ENCODE data around the gene RAPH1.
A peak's percentile ranks its signal among the peaks of the same experiment; 100 is the strongest.

The RAPH1 gene

GRCh38 chr2:203535078-203535783 is at the start of gene RAPH1:
RAPH1 (minus strand) TSS chr2:203535301; CDS start chr2:203495353, 39,948 bp downstream.
- H3K27ac Mint-ChIP-seq, result peak within 1 kb of the TSS; percentile 67
- H3K9me3 Mint-ChIP-seq, result peaks cover 12 to 20% of the 10 kb centered on the region in 2 donors
- peak; percentile 72 to 78 for ATAC-seq (replicated peaks)
- H3K27me3 Mint-ChIP-seq, result peaks cover 69 to 71% of the 10 kb centered on the region in 2 donors
- DNase-seq, result peak; percentile 22
- H3K36me3 Mint-ChIP-seq, result peaks cover 0 to 6% of the 10 kb centered on the region in 2 donors
- H3K4me3 Mint-ChIP-seq, result peak within 1 kb of the TSS; percentile 90 to 92
- peaks cover 11 to 23% of the 10 kb centered on the region in 2 donors for H3K4me1 Mint-ChIP-seq

GRCh38 chr2:203584784-203585183 is 49.7 kb upstream of the RAPH1 start:
- H3K4me1 Mint-ChIP-seq, result peaks cover 13 to 17% of the 10 kb centered on the region in 2 donors
- peak; percentile 53 to 55 for ATAC-seq (replicated peaks)
- H3K36me3 Mint-ChIP-seq, result no peaks in the 10 kb centered on the region
- H3K9me3 Mint-ChIP-seq, result peaks cover 0 to 1% of the 10 kb centered on the region in 2 donors
- no peak for DNase-seq
- peaks cover 51 to 53% of the 10 kb centered on the region in 2 donors for H3K27me3 Mint-ChIP-seq
- no peak overlapping the region for H3K4me3 Mint-ChIP-seq
- H3K27ac Mint-ChIP-seq, result no peak overlapping the region

- DNase-seq (peak; percentile 64), ATAC-seq (replicated peaks) (peak; percentile 86 to 87)
- H3K27me3 Mint-ChIP-seq, result peaks cover 54 to 55% of the 10 kb centered on the region in 2 donors
- peaks cover 0 to 1% of the 10 kb centered on the region in 2 donors for H3K9me3 Mint-ChIP-seq
- no peaks in the 10 kb centered on the region for H3K36me3 Mint-ChIP-seq
- H3K4me3 Mint-ChIP-seq, result no peak overlapping the region
- peaks cover 17% of the 10 kb centered on the region in 2 donors for H3K4me1 Mint-ChIP-seq
- peak overlapping the region; percentile 42 for H3K27ac Mint-ChIP-seq
Measured at GRCh38 chr2:203583701-203584100, 48.6 kb upstream of the RAPH1 start.

GRCh38 chr2:203583084-203583695 is 48.1 kb upstream of the RAPH1 start:
- Mint-ChIP-seq H3K4me3 (no peak overlapping the region), H3K4me1 (peaks cover 17% of the 10 kb centered on the region in 2 donors), H3K27me3 (peaks cover 53% of the 10 kb centered on the region in 2 donors), H3K36me3 (no peaks in the 10 kb centered on the region), H3K27ac (peak overlapping the region; percentile 42), H3K9me3 (peaks cover 0 to 1% of the 10 kb centered on the region in 2 donors)
- ATAC-seq (replicated peaks) (no peak), DNase-seq (no peak)

GRCh38 chr2:203582468-203582867 is 47.4 kb upstream of the RAPH1 start:
- H3K36me3 Mint-ChIP-seq, result no peaks in the 10 kb centered on the region
- no peak for DNase-seq

GRCh38 chr2:203580844-203581243 is 45.7 kb upstream of the RAPH1 start:
- no peak for ATAC-seq (replicated peaks)
- DNase-seq, result no peak
- no peak overlapping the region for H3K4me3 Mint-ChIP-seq
- H3K27me3 Mint-ChIP-seq, result peaks cover 36 to 38% of the 10 kb centered on the region in 2 donors
- H3K4me1 Mint-ChIP-seq, result peaks cover 16 to 17% of the 10 kb centered on the region in 2 donors
- H3K36me3 Mint-ChIP-seq, result no peaks in the 10 kb centered on the region
- no peak overlapping the region for H3K27ac Mint-ChIP-seq
- H3K9me3 Mint-ChIP-seq, result no peaks in the 10 kb centered on the region

More at GRCh38 chr2:203582468-203582867, 47.4 kb upstream of the RAPH1 start:
- Mint-ChIP-seq H3K4me3 (no peak overlapping the region), H3K27me3 (peaks cover 49 to 52% of the 10 kb centered on the region in 2 donors), H3K4me1 (peaks cover 17% of the 10 kb centered on the region in 2 donors), H3K27ac (no peak overlapping the region), H3K9me3 (peaks cover 0 to 1% of the 10 kb centered on the region in 2 donors)
- ATAC-seq (replicated peaks), result no peak

- H3K36me3 Mint-ChIP-seq, result no peaks in the 10 kb centered on the region
- no peak overlapping the region for H3K27ac Mint-ChIP-seq
- no peak overlapping the region for H3K4me3 Mint-ChIP-seq
- no peak for DNase-seq
- peaks cover 34 to 37% of the 10 kb centered on the region in 2 donors for H3K27me3 Mint-ChIP-seq
- ATAC-seq (replicated peaks), result no peak
- no peaks in the 10 kb centered on the region for H3K9me3 Mint-ChIP-seq
- peaks cover 16 to 17% of the 10 kb centered on the region in 2 donors for H3K4me1 Mint-ChIP-seq
Measured at GRCh38 chr2:203579730-203580129, 44.6 kb upstream of the RAPH1 start.

- DNase-seq (peak; percentile 24), ATAC-seq (replicated peaks) (peak; percentile 72 to 80)
- Mint-ChIP-seq H3K27me3 (peaks cover 36 to 37% of the 10 kb centered on the region in 2 donors), H3K36me3 (no peaks in the 10 kb centered on the region), H3K4me3 (no peak overlapping the region), H3K27ac (no peak overlapping the region), H3K9me3 (no peaks in the 10 kb centered on the region), H3K4me1 (peaks cover 11 to 14% of the 10 kb centered on the region in 2 donors)
Measured at GRCh38 chr2:203578759-203579643, 43.9 kb upstream of the RAPH1 start.

GRCh38 chr2:203574824-203575223 is 39.7 kb upstream of the RAPH1 start:
- H3K9me3 Mint-ChIP-seq, result no peaks in the 10 kb centered on the region
- no peak overlapping the region for H3K27ac Mint-ChIP-seq
- no peak overlapping the region for H3K4me3 Mint-ChIP-seq
- peaks cover 0 to 9% of the 10 kb centered on the region in 2 donors for H3K4me1 Mint-ChIP-seq
- DNase-seq (no peak), ATAC-seq (replicated peaks) (no peak)
- H3K27me3 Mint-ChIP-seq, result peaks cover 30 to 39% of the 10 kb centered on the region in 2 donors
- H3K36me3 Mint-ChIP-seq, result no peaks in the 10 kb centered on the region

GRCh38 chr2:203572316-203572715 is 37.2 kb upstream of the RAPH1 start:
- ATAC-seq (replicated peaks), result no peak
- H3K27me3 Mint-ChIP-seq, result peaks cover 27 to 37% of the 10 kb centered on the region in 2 donors

GRCh38 chr2:203569677-203570316 is 34.7 kb upstream of the RAPH1 start:
- DNase-seq (no peak), ATAC-seq (replicated peaks) (no peak)
- no peaks in the 10 kb centered on the region for H3K4me1 Mint-ChIP-seq
- H3K27me3 Mint-ChIP-seq, result peaks cover 27 to 34% of the 10 kb centered on the region in 2 donors
- no peaks in the 10 kb centered on the region for H3K36me3 Mint-ChIP-seq
- H3K9me3 Mint-ChIP-seq, result peaks cover 0 to 2% of the 10 kb centered on the region in 2 donors
- H3K27ac Mint-ChIP-seq, result no peak overlapping the region
- H3K4me3 Mint-ChIP-seq, result no peak overlapping the region

More at GRCh38 chr2:203572316-203572715, 37.2 kb upstream of the RAPH1 start:
- DNase-seq, result no peak
- peaks cover 0 to 5% of the 10 kb centered on the region in 2 donors for H3K4me1 Mint-ChIP-seq
- no peak overlapping the region for H3K27ac Mint-ChIP-seq
- H3K4me3 Mint-ChIP-seq, result no peak overlapping the region
- H3K36me3 Mint-ChIP-seq, result no peaks in the 10 kb centered on the region
- peaks cover 0 to 2% of the 10 kb centered on the region in 2 donors for H3K9me3 Mint-ChIP-seq

- H3K4me1 Mint-ChIP-seq, result no peaks in the 10 kb centered on the region
- H3K4me3 Mint-ChIP-seq, result no peak overlapping the region
- peaks cover 28 to 38% of the 10 kb centered on the region in 2 donors for H3K27me3 Mint-ChIP-seq
- DNase-seq (no peak), ATAC-seq (replicated peaks) (no peak)
- H3K27ac Mint-ChIP-seq, result no peak overlapping the region
- H3K36me3 Mint-ChIP-seq, result no peaks in the 10 kb centered on the region
- H3K9me3 Mint-ChIP-seq, result peaks cover 0 to 2% of the 10 kb centered on the region in 2 donors
Measured at GRCh38 chr2:203567691-203568090, 32.6 kb upstream of the RAPH1 start.

GRCh38 chr2:203566161-203566560 is 31.1 kb upstream of the RAPH1 start:
- Mint-ChIP-seq H3K9me3 (peaks cover 0 to 2% of the 10 kb centered on the region in 2 donors), H3K4me1 (no peaks in the 10 kb centered on the region), H3K27ac (no peak overlapping the region), H3K4me3 (no peak overlapping the region), H3K27me3 (peaks cover 35 to 48% of the 10 kb centered on the region in 2 donors), H3K36me3 (no peaks in the 10 kb centered on the region)
- DNase-seq (no peak), ATAC-seq (replicated peaks) (no peak)

Measured in stimulated activated naive B cell treated with anti-CD40 and anti-IgM and Interleukin-4, amounts not matched to agents 10 μg/mL and 1 μg/mL and 100 μg/mL, for 72 hours (primary cell).